ENCODE data around the gene PRTFDC1.

Gene PRTFDC1

DNA sequence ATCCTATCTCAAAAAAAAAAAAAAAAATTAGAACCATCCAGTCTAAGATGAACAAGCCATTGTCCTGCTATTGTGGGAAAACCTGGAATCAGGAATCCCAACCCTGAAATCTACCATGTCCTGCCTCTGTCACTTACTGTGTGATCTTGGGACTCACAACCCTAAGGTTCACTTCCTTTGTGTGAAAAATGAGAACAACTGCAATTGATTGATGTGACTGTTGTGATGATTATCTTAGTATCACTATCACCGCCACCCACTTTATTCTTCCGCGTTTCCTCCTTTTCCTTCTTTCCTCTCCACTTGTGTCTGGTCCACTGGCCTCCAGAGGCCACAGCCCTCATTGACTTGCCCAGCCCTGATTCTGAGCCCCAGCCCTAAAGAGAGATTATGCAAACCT lies 12.6 kb upstream of the PRTFDC1 start:
- DNase-seq (ENCODE audit: low read depth): no peak

DNA sequence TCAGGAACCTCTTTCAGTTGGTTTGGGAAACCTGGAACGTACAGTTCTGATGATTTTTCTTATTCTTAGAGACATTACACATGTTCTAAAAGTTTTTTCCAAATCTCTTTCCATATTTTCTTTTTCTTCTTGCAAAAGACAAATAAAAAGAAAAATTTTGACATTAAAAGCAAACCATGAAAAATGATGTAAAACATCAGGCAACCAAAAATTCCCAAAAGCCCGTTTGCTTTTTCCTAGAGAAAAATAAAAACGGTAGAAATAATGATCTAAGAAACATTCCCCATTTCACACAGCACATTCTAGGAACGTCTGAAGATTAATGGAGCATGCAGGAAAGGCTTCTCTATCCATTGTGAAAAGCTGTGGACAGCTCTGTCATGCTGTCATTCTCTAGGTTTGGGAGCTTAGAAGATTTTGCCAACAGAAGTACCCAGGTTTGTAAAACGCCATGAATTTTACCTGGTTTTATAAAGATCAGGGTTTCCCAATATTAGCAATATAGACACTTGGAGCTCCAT lies 11.2 kb upstream of the PRTFDC1 start:
- DNase-seq (ENCODE audit: low read depth): no peak

DNA sequence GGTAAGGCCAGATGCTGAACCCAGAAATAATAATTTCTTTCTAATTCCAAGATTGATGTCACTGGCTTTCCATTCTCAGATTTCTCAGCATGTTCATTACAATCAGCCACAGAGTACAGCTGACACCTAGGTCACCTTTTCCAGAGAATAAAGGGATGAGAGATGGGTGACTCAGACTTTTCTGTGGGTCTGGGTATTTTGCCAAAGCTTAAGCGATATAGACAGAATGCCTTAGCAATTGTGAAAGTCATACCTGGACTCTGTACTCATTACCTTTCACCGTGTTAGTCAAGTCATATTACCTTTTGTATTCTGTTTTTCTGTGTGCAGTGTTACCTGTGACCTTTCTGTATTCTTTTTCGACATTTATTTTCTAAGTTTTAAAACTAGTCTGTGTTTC lies 10.6 kb upstream of the PRTFDC1 start:
- DNase-seq (ENCODE audit: low read depth): peak; percentile 67

DNA sequence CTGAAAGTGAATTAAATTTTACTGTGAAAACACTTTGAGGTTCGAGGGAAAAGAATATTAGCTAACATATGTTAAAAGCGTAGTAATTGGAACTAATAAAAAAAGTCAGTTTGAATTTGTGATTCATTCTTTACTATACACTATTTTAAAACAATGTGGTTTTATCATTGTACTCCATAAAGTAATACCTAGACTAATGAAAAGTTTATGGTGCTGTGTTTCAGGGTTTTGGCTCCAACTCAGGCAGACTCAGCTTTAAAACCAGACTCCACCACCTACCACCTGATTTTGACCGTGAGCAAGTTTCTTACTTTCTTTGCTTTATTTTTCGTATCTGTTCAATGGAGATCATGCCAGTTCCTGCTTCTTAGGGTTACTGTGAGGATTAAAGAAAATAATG lies 9.2 kb upstream of the PRTFDC1 start:
- DNase-seq (ENCODE audit: low read depth): no peak

DNA sequence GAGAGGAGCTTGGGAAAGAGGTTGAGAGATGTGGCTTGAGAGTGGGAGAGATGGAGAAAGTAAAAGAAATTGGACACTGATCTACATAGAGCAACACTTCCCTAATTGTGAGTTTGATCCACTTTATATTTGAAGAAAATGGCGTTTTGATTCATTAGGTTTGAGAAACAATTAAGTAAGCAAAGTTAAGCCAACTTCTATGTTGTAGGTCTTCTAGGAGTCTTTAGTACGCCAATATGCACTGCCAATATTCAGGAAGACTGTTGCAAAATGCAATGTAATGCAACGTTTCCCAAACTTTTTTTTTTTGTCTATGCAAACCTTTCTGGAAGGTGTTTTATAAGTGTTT lies 7.0 kb upstream of the PRTFDC1 start:
- DNase-seq (ENCODE audit: low read depth): no peak

DNA sequence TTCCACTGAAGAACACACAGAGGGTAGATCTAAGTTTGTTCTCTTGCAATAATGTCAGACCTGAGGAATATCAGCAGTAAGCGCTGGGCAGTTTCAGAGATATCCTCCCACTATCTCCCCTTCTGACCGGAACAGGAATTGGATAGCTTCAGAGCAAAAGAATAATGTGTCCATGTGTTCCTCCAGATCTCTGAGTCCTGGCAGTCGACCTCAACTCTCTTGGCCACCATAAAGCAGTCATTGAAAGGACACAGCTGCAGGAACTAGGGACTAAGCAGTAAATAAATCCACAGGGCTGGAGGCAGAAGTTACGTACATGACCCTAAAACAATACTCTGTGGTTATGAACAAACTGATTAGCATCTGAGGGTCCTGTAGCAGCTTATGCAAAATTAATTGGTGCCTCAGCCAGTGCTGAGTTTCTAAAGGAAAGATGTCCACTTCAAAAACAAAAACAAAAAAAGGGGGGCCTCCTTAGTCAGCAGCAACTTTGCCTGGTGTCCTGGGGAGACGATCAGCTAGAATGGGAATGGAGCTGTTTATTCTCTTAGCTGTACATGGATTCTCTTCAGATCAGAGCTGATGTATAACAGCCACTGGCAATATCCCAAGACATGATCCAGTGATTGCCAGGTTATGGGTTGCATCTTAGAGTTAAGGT lies 6.4 kb upstream of the PRTFDC1 start:
- DNase-seq (ENCODE audit: low read depth): peak; percentile 57

DNA sequence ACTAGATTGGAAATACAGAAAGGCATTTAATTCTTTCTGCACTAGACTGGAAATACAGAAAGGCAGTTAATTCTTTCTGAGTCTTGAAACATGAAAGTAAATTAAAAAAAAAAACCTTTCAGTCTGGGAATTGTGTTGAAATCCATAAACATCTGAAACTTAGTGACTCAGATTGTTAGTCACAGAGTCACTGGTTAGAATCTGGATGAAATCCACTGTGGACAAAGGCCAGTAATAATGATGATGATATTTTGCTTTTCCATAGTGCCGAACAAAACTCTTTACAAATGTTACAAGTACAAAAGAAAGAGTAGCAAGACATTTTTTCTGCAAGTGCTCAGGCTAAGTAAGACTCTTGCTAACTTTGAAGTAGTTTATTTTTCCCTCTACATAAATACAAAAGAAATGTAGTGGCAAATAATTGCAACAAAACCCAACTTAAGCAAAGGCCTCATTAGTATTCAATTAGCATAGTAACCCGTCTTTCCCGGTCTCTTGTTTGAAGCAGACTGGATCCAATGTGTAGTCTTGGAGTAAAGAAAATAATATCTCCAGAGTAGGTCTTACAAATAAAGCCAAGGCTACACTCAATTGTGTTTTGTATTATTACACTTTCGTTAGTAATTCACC lies 5.8 kb upstream of the PRTFDC1 start:
- DNase-seq (ENCODE audit: low read depth): peak; percentile 92

DNA sequence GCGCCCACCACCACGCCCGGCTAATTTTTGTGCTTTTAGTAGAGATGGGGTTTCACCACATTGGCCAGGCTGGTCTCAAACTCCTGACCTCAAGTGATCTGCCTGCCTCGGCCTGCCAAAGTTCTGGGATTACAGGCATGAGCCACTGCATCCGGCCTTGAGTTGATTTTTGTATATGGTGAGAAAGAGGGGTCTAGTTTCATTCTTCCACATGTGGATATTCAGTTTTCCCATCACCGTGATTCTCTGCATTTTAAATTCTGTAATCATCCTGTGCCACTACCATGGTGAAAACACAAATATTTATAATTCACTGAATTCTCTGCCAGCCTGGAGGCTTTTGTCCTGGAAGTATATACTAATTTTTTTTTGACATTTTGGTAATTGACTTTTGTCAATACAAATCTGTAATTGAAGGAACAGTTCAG lies 5.2 kb upstream of the PRTFDC1 start:
- DNase-seq (ENCODE audit: low read depth): peak; percentile 57

DNA sequence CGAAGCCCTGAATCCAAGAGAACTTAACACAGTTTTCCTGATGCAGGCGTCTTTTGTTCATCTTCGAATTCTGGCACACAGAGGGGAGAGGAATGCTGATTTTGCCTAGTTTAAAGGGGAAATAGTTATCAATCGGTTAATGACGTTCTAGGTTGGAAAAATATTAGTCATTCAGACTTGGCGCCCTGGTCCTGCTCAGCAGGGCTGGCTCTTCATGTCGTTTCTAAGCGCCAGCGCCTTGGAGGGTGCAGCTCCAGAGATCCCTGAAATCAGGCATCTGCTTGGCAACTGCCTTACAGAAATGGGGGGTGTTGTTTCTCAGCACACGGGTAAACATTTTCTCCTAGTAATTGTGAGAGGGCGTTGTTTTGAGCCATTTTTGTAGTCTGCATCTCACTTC lies 1.3 kb upstream of the PRTFDC1 start:
- DNase-seq (ENCODE audit: low read depth): no peak

DNA sequence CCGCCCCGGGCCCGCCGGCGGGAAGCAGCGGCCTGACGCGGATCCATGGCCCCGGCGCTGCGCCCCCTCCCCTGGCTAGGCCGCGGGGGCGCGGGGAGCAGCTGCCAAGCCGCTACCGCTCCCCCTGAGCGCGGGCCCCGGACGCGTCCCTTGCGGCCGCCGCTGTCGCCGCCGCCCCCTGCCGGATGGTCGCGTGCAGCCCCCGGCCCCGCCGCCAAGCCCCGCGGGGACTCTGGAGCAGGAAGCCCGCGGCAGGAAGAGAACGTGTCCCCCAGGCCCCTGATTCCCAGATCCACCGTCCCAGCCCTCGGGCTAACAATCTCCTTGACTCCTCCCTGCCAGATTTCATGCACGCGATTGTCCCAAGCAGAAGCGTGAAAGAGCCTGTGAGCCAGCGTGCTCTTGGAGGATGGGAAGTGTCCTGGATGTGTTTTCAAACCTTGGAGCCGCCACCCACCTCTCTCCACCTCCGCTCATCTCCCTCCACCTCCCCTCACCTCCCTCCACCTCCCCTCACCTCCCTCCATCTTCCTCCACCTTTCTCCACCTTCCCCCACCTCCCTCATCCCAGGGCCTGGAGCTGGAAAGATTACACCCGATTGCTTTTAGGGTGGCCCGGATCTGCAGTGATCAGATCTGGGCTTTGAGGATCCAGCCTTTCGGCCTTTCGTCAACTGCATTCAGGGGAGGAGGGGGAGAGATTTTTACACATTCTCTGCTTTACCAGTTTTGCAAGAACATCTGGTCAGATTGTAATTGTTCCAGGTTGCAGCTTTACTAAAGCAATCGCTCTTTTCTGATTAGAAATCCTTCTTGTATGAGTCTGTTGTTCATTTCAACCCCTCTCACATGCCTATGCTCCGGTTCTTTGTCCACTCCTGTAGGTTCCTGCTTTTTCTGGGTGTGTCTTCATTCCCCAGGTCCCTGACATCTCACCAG lies 570 bp upstream of the PRTFDC1 start:
- DNase-seq (ENCODE audit: low read depth): peak; percentile 84

DNA sequence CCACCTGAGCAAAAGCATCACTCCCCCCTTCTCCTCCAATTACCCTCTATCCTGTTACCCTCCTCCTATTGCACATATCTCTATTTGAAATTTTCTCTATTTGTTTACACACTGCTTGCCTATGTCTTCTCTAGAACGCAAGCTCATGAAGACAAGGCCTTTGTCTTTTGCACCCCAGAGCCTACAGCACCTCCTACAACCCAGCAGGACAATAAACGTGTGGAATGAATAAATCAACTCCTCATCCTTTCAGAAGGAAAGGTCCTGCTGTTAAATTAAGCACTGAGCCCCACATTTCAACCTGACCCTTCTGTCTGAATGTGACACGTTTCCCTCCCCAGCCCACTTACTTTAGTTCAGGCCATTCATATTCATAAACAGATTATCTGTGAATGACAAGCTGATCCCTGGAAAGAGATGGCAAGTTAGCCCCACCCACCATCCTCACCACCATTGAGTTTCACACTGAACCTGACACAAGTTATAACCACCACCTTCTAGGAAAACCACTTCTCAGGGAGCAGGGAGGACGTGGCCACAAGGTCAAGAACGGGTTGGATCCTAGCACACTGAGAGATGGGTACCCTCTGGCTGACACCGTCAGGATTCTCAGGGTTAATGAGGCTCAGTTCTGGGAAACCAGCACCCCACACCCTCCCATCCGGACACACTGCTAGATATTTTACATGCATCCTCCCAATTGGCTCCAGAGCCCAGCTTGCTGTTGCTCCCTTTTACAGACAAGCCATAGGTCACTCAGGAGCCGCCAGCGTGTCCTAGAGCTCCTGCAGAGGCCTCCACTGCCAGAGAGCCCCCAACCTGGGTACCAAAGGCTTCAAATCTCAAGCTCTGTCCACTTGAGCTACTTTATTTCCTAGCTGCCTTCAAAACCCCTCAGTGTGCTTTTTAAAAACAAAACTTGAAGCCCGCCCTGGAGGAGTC lies 934 bp downstream of the PRTFDC1 start:
- DNase-seq (ENCODE audit: low read depth): peak; percentile 52

DNA sequence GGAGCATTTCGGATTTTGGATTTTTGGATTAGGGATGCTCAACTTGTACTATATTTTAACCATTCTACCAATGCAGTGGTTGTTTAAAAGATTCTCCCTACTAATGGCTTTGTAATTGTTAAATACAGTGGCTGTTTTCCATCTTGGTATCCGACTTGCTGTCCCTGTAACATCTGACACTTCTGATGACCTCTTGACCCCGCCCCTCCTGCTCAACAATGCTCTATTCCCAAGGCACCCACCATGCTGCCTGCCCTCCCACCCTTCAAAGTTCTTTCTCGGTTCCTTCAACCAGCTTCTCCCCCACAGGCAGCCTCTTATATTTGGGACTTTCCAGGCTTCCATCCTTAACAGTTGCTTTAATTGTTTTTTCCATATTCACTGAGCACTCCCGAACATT lies 2.0 kb downstream of the PRTFDC1 start:
- DNase-seq (ENCODE audit: low read depth): no peak

DNA sequence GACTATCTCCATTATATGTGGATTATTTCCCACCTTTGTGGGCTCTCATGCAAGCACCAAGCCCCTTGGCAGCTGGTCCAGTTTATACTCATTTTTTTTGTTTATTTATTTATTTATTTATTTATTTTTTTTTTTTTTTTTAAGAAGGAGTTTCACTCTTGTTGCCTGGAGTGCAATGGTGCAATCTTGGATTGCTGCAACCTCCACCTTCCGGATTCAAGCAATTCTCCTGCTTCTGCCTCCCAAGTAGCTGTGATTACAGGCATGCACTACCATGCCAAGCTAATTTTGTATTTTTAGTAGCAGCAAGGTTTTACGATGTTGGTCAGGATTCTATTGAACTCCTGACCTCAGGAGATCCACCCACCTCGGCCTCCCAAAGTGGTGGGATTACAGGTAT lies 2.8 kb downstream of the PRTFDC1 start:
- DNase-seq (ENCODE audit: low read depth): no peak

DNA sequence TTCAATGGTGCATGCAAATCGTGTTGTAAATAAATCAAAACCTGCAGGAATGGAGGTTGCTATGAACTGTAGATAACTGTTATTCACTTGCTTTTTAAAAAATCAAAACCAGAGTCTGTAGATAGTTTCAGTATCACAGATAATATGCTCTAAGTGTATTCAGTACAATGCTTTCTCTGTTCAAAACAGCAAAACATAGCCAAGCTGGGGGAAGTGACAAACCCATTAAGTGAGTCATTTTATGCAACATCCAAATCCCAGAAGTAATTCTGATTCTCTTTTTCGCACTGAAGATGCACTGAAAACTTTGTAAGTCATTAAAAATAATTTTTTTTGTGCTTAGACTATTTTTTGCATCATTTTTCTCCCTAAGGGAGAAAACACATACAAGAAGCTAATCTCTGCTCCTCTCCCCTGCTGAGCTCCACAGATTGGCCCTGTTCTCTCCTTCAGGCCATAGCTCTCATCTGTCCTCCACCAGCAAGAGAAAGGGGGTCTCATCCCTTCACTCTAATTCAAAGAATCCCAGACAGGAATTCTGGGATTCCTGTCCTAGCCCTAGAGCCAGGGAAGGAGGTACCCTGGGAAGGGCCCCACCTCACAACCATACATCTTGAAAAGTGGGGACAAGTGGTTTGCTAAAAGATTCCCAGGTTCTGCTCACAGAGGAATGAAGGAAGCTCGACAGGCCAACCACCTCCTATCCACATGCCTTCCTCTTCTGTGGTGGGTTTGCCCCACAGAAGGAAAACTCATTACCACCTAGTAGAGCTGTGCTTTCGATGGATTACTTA lies 4.9 kb downstream of the PRTFDC1 start:
- peak; percentile 77 for DNase-seq (ENCODE audit: low read depth)

DNA sequence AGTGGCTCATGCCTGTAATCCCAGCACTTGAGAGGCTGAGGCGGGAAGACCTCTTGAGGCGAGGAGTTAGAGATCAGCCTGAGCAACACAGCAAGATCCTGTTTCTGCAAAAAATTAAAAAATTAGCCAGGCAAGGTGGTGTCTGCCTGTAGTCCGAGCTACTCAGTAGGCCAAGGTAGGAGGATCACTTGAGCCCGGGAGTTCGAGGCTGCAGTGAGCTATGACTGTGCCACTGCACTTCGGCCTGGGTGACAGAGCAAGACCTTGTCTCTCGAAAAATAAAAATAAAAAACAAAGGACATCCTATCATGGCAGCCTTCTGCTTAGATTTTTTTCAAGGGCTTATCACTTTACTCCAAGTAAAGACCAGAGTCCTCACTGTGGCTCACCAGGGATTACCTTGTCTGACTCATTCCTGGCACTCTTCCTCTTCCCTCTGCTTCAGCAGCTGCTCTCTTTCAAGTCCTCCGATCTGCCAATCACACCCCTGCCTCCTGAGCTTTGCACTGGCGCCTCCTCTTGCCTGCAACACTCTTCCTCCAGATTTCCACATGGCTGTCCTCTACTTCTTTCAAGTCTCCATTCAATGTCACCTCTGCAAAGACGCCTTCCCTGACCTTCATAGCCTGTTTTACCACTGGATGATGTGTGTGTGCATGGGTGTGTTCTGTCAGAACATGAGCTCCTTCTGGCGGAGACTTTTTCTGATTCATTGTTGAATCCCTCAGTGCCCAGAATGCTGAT lies 7.7 kb downstream of the PRTFDC1 start:
- peak; percentile 69 for DNase-seq (ENCODE audit: low read depth)

DNA sequence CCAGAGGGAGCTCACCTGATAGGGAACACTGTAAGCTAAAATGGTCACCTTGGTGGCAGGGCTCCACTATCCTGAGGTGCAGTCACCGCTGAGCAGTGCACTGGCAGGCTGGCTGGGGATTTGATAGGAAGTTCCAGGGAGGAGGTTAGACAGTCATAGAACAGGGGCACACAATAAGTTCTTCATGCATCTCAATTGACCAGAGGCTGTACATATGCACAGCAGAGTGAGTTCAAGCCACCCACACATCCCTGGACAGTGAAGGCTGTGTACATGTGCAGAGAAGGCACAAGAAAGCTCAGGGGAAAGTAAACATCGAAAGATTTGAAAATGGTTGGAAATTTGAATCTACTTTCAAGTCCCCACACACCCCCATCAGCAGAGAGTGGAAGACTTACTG lies 13.9 kb downstream of the PRTFDC1 start:
- DNase-seq (ENCODE audit: low read depth): no peak

DNA sequence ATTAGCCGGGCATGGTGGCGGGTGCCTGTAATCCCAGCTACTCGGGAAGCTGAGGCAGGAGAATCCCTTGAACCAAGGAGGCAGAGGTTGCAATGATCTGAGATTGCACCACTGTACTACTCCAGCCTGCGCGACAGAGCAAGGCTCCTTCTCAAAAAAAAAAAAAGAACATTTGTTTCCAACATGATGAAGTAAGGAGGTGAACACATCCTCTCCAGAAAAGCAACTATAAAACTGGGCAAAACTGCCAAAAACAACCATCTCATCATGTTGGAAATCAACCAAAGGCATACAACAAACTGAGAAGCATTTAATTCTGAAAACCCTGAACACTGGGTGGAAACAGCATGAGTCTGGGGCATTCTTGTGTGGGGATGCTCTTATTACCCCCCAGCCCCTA lies 14.3 kb downstream of the PRTFDC1 start:
- no peak for DNase-seq (ENCODE audit: low read depth)

DNA sequence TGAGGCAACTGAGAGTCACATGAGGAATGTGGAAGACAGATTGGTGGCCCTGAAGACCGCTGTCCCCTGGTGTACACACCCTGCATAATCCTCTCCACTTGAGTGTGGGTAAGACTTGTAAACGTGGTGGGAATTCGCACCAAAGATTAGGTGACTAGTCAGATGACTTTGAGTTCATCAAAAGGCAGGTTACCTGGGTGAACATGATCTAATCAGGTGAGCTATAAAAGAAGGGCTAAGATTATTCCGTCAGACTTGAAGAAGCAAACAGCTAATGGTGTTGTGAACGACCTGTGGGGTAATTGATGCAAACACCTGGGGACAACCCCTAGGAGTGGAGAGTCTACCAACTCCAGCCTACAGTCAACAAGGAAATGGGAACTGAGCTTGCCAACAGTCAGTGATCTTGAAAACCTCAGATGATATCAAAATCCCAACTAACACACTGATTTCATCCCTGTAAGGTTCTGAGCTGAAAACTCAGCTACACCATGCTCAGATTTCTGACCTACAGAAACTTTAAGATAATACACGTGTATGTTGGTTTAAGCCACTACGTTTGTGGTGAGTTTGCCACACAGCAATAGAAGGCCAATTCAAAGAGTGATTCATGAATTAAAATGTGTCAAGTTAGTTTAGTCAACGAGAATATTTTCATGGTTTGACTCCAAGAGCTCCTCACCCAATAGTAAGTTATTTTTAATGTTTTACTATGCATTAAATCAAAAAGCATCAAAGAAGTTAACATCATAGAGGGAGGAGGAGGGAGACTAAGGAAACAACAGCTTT lies 16.7 kb downstream of the PRTFDC1 start:
- no peak for DNase-seq (ENCODE audit: low read depth)

DNA sequence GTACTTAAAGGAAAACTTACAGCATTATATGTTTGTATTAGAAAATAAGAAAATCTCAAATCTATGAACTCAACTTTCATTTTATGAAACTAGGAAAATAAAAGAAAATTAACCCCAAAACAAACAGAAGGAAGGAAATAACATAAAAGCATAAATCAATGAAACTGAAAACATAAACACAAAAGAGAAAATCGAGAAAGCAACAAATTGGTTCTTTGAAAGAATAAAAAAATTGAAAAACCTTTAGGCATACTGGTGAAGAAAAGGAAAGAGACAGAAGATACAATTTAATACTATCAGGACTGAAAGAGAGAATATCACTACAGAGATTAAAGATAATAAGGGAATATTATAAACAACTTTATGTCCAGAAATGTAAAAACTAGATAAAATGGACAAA lies 21.2 kb downstream of the PRTFDC1 start:
- DNase-seq (ENCODE audit: low read depth): no peak
